Limb (tissue), 2 donors: ENCODE measurements around the gene ATP10A.

Experiments
- DNase-seq, 2 donors: peaks; one replicate each; pipeline ENCODE4 v3.0.0-alpha.2; 2016; ENCODE audit errors: extremely low spot score in 2 of 2

ATP10A gene

GRCh38 chr15:25684521-25685431 is 178.4 kb downstream of the ATP10A start:
- no peak for DNase-seq

GRCh38 chr15:25683911-25684310 is 179.2 kb downstream of the ATP10A start:
- no peak for DNase-seq

GRCh38 chr15:25683415-25683814 is 179.7 kb downstream of the ATP10A start:
- no peak for DNase-seq

- DNase-seq, result no peak
These were observed 180.8 kb downstream of the ATP10A start for GRCh38 chr15:25682340-25682739.

GRCh38 chr15:25680686-25681025 is 182.5 kb downstream of the ATP10A start:
- DNase-seq, result no peak

- DNase-seq, result no peak
These were observed 183.0 kb downstream of the ATP10A start for GRCh38 chr15:25679964-25680685.

- DNase-seq, result no peak
These were observed 183.6 kb downstream of the ATP10A start for GRCh38 chr15:25679492-25679891.

- no peak for DNase-seq
These were observed 184.6 kb downstream of the ATP10A start for GRCh38 chr15:25678500-25678855.

GRCh38 chr15:25677719-25678499 is 185.2 kb downstream of the ATP10A start:
- DNase-seq, result no peak

GRCh38 chr15:25676070-25676469 is 187.1 kb downstream of the ATP10A start:
- DNase-seq, result no peak

GRCh38 chr15:25675396-25675795 is 187.7 kb downstream of the ATP10A start:
- DNase-seq, result no peak

GRCh38 chr15:25674913-25675312 is 188.2 kb downstream of the ATP10A start:
- DNase-seq, result no peak

GRCh38 chr15:25673972-25674371 is 189.2 kb downstream of the ATP10A start:
- DNase-seq, result no peak

- no peak for DNase-seq
These were observed 189.8 kb downstream of the ATP10A start for GRCh38 chr15:25673351-25673750.

GRCh38 chr15:25671132-25671531 is 192.0 kb downstream of the ATP10A start:
- peak; percentile 39 to 44 for DNase-seq

GRCh38 chr15:25670621-25671020 is 192.5 kb downstream of the ATP10A start:
- peak in 1 of 2 donors; percentile 30 for DNase-seq

- DNase-seq, result peak; percentile 60 to 77
These were observed 193.0 kb downstream of the ATP10A start for GRCh38 chr15:25670025-25670554.

- no peak for DNase-seq
These were observed 194.2 kb downstream of the ATP10A start for GRCh38 chr15:25668901-25669300.

- DNase-seq, result no peak
These were observed 194.8 kb downstream of the ATP10A start for GRCh38 chr15:25668236-25668795.

GRCh38 chr15:25667829-25668228 is 195.3 kb downstream of the ATP10A start:
- DNase-seq, result no peak

GRCh38 chr15:25665913-25666312 is 197.2 kb downstream of the ATP10A start:
- DNase-seq, result no peak
